HuH-7.5 (cell line): ENCODE data around the gene COL4A3.

Source experiments
- DNase-seq: peaks from one replicate; pipeline ENCODE4 v3.0.0; 2011; ENCODE audit warnings: low spot score

Gene COL4A3

GRCh38 chr2:227163998-227164762 is at the start of gene COL4A3, which contains the start of gene COL4A4:
COL4A3 (plus strand) TSS chr2:227164624; CDS start chr2:227164727, 103 bp downstream.
COL4A4 (minus strand) TSS chr2:227164205; CDS start chr2:227147483, 16,722 bp downstream.
- peak; percentile 23 for DNase-seq

- no peak for DNase-seq
Measured at GRCh38 chr2:227115761-227116160, 48.7 kb upstream of the COL4A3 start.

GRCh38 chr2:227117027-227117426 is 47.4 kb upstream of the COL4A3 start:
- DNase-seq, result no peak

- DNase-seq, result no peak
Measured at GRCh38 chr2:227117852-227118251, 46.6 kb upstream of the COL4A3 start.

- DNase-seq, result no peak
Measured at GRCh38 chr2:227118353-227118752, 46.1 kb upstream of the COL4A3 start.

GRCh38 chr2:227123697-227124096 is 40.7 kb upstream of the COL4A3 start:
- DNase-seq, result no peak

GRCh38 chr2:227124811-227125210 is 39.6 kb upstream of the COL4A3 start:
- DNase-seq, result no peak

- no peak for DNase-seq
Measured at GRCh38 chr2:227125506-227125905, 38.9 kb upstream of the COL4A3 start.

- DNase-seq, result no peak
Measured at GRCh38 chr2:227127201-227127600, 37.2 kb upstream of the COL4A3 start.

GRCh38 chr2:227130636-227131035 is 33.8 kb upstream of the COL4A3 start:
- DNase-seq, result no peak

- DNase-seq, result no peak
Measured at GRCh38 chr2:227132986-227133385, 31.4 kb upstream of the COL4A3 start.

- no peak for DNase-seq
Measured at GRCh38 chr2:227134591-227134990, 29.8 kb upstream of the COL4A3 start.

GRCh38 chr2:227141301-227141700 is 23.1 kb upstream of the COL4A3 start:
- no peak for DNase-seq

GRCh38 chr2:227143895-227144294 is 20.5 kb upstream of the COL4A3 start:
- no peak for DNase-seq

GRCh38 chr2:227146456-227146855 is 18.0 kb upstream of the COL4A3 start:
- no peak for DNase-seq

GRCh38 chr2:227147023-227147422 is 17.4 kb upstream of the COL4A3 start:
- no peak for DNase-seq

- DNase-seq, result no peak
Measured at GRCh38 chr2:227148106-227148505, 16.3 kb upstream of the COL4A3 start.

GRCh38 chr2:227150222-227150936 is 14.0 kb upstream of the COL4A3 start:
- no peak for DNase-seq

- DNase-seq, result no peak
Measured at GRCh38 chr2:227152093-227152766, 12.2 kb upstream of the COL4A3 start.

GRCh38 chr2:227153307-227153706 is 11.1 kb upstream of the COL4A3 start:
- DNase-seq, result no peak

- no peak for DNase-seq
Measured at GRCh38 chr2:227153758-227154486, 10.5 kb upstream of the COL4A3 start.
